HEK293 (cell line): Measurements from ENCODE around the gene UGT1A7.

ENCODE experiments used
- CTCF ChIA-PET: fragments of 350-600 bp; formaldehyde crosslinking; extraction: SDS; loops from one replicate; lab custom pipeline; 2021; ENCODE audit warnings: antibody characterized with exemption; lab: Yijun Ruan, JAX
- POLR2A ChIA-PET: fragments of 300-600 bp; formaldehyde crosslinking; extraction: SDS; loops from one replicate; lab custom pipeline; 2020; ENCODE audit warnings: antibody characterized with exemption, inconsistent platforms; lab: Yijun Ruan, JAX
- H3K27ac ChIP-seq: fragments of 200-500 bp; sonication (Bioruptor generic); 2 replicates; pipeline ENCODE4 v1.5.1; 2014; ENCODE audit warnings: low read depth, low read length, control low read depth, inconsistent platforms; ENCODE audit errors: extremely low read depth
- H3K36me3 ChIP-seq, 2 experiments: fragments of 200-500 bp in 1 of 2; sonication (Bioruptor generic) in 1 of 2; 1 replicate in 1 of 2; 2 replicates in 1 of 2; pipeline ENCODE4 v1.5.1; 2014 to 2017; ENCODE audit warnings: inconsistent platforms in 2 of 2, low read length in 2 of 2; ENCODE audit not compliant: control insufficient read depth in 2 of 2, insufficient read depth in 1 of 2
- H3K4me1 ChIP-seq: fragments of 200-500 bp; sonication (Bioruptor generic); 2 replicates; pipeline ENCODE4 v1.5.1; 2014; ENCODE audit warnings: mild to moderate bottlenecking, low read length, inconsistent platforms; ENCODE audit not compliant: control insufficient read depth, insufficient read depth
- H3K4me3 ChIP-seq: 2 replicates; pipeline ENCODE4 v1.5.1; 2011; ENCODE audit warnings: low read depth, mild to moderate bottlenecking, control low read depth, low read length, moderate library complexity
- H3K9me3 ChIP-seq: fragments of 200-500 bp; sonication (Bioruptor generic); 2 replicates; pipeline ENCODE4 v1.5.1; 2014; ENCODE audit warnings: low read depth, low read length, inconsistent platforms; ENCODE audit not compliant: control insufficient read depth, insufficient read depth
- BCL11A ChIP-seq: fragments of 450-650 bp; formaldehyde crosslinking; IDR thresholded peaks from 2 replicates; pipeline ENCODE4 v1.5.1; 2016; ENCODE audit warnings: low read depth, missing biosample characterization, missing genetic modification characterization
- GLI4 ChIP-seq: fragments of 450-650 bp; formaldehyde crosslinking; IDR thresholded peaks from 2 replicates; pipeline ENCODE4 v1.5.1; 2016; ENCODE audit warnings: missing biosample characterization, missing genetic modification characterization
- KLF8 ChIP-seq: fragments of 450-650 bp; formaldehyde crosslinking; IDR thresholded peaks from 2 replicates; pipeline ENCODE4 v1.5.1; 2016; ENCODE audit warnings: missing biosample characterization, missing genetic modification characterization
- OVOL3 ChIP-seq: fragments of 450-650 bp; formaldehyde crosslinking; IDR thresholded peaks from 2 replicates; pipeline ENCODE4 v1.5.1; 2016; ENCODE audit warnings: missing biosample characterization, missing genetic modification characterization
- SCRT2 ChIP-seq: fragments of 450-650 bp; formaldehyde crosslinking; IDR thresholded peaks from 2 replicates; pipeline ENCODE4 v1.5.1; 2016; ENCODE audit warnings: missing biosample characterization, missing genetic modification characterization
- ZBTB44 ChIP-seq: fragments of 450-650 bp; IDR thresholded peaks from 2 replicates; pipeline ENCODE4 v1.5.1; 2018; ENCODE audit warnings: missing biosample characterization, mild to moderate bottlenecking, missing genetic modification characterization
- ZBTB48 ChIP-seq: fragments of 450-650 bp; formaldehyde crosslinking; IDR thresholded peaks from 2 replicates; pipeline ENCODE4 v1.5.1; 2016; ENCODE audit warnings: missing biosample characterization, missing genetic modification characterization
- ZEB2 ChIP-seq: fragments of 450-650 bp; formaldehyde crosslinking; IDR thresholded peaks from 2 replicates; pipeline ENCODE4 v1.5.1; 2016; ENCODE audit warnings: missing biosample characterization, missing genetic modification characterization
- ZNF121 ChIP-seq: fragments of 450-650 bp; formaldehyde crosslinking; IDR thresholded peaks from 2 replicates; pipeline ENCODE4 v1.5.1; 2016; ENCODE audit warnings: missing biosample characterization, missing genetic modification characterization
- ZNF155 ChIP-seq: fragments of 450-650 bp; formaldehyde crosslinking; IDR thresholded peaks from 2 replicates; pipeline ENCODE4 v1.5.1; 2016; ENCODE audit warnings: missing biosample characterization, missing genetic modification characterization
- ZNF211 ChIP-seq: fragments of 450-650 bp; formaldehyde crosslinking; IDR thresholded peaks from 2 replicates; pipeline ENCODE4 v1.5.1; 2016; ENCODE audit warnings: low read depth, missing biosample characterization, missing genetic modification characterization
- ZNF24 ChIP-seq: fragments of 450-650 bp; formaldehyde crosslinking; IDR thresholded peaks from 2 replicates; pipeline ENCODE4 v1.5.1; 2016; ENCODE audit warnings: missing biosample characterization, missing genetic modification characterization
- ZNF302 ChIP-seq: fragments of 450-650 bp; formaldehyde crosslinking; IDR thresholded peaks from 2 replicates; pipeline ENCODE4 v1.5.1; 2016; ENCODE audit warnings: missing biosample characterization, missing genetic modification characterization, low read depth
- ZNF366 ChIP-seq: fragments of 450-650 bp; formaldehyde crosslinking; conservative IDR thresholded peaks from 2 replicates; pipeline ENCODE4 v1.5.1; 2016; ENCODE audit warnings: missing biosample characterization, missing genetic modification characterization
- ZNF394 ChIP-seq: fragments of 450-650 bp; formaldehyde crosslinking; IDR thresholded peaks from 2 replicates; pipeline ENCODE4 v1.5.1; 2016; ENCODE audit warnings: missing biosample characterization, missing genetic modification characterization, mild to moderate bottlenecking, moderate library complexity, borderline replicate concordance
- ZNF473 ChIP-seq: fragments of 450-650 bp; formaldehyde crosslinking; IDR thresholded peaks from 2 replicates; pipeline ENCODE4 v1.5.1; 2017; ENCODE audit warnings: missing biosample characterization, missing genetic modification characterization
- ZNF529 ChIP-seq: fragments of 450-650 bp; formaldehyde crosslinking; IDR thresholded peaks from 2 replicates; pipeline ENCODE4 v1.5.1; 2017; ENCODE audit warnings: missing genetic modification characterization, missing biosample characterization; ENCODE audit not compliant: insufficient replicate concordance
- ZNF530 ChIP-seq: fragments of 450-650 bp; formaldehyde crosslinking; IDR thresholded peaks from 2 replicates; pipeline ENCODE4 v1.5.1; 2016; ENCODE audit warnings: low read depth, missing biosample characterization, missing genetic modification characterization
- ZNF621 ChIP-seq: fragments of 450-650 bp; formaldehyde crosslinking; IDR thresholded peaks from 2 replicates; pipeline ENCODE4 v1.5.1; 2017; ENCODE audit warnings: missing biosample characterization, missing genetic modification characterization
- TF ChIP-seq, protein P1 (sequence below): fragments of 450-650 bp; formaldehyde crosslinking; IDR thresholded peaks from 2 replicates; pipeline ENCODE4 v1.5.1; 2017; ENCODE audit warnings: missing biosample characterization, missing genetic modification characterization
- TF ChIP-seq, protein P2 (sequence below): fragments of 450-650 bp; formaldehyde crosslinking; optimal IDR thresholded peaks from 2 replicates; pipeline ENCODE3; 2016; ENCODE audit warnings: missing biosample characterization, mild to moderate bottlenecking, missing genetic modification characterization
- TF ChIP-seq, protein P3 (sequence below): fragments of 450-650 bp; formaldehyde crosslinking; IDR thresholded peaks from 2 replicates; pipeline ENCODE4 v1.5.1; 2016; ENCODE audit warnings: missing biosample characterization, missing genetic modification characterization

Gene UGT1A7

GRCh38 chr2:233817361-233817911 lies 135.7 kb downstream of the UGT1A7 start:
- Histone ChIP-seq H3K27ac (no peak overlapping the region), H3K9me3 (no peaks in the 10 kb centered on the region), H3K4me3 (no peak overlapping the region), H3K4me1 (peaks cover 5% of the 10 kb centered on the region; the same call in 1 of the 2 replicates), H3K36me3 (no peaks in the 10 kb centered on the region)
- ChIA-PET CTCF (interaction anchor here (1.1 kb wide), 1 partner anchor 764 kb away, joined by 3 read pairs; no protein-coding TSS in a partner anchor), POLR2A (no interaction called here)
- TF ChIP-seq ZNF121 (tag by site-specific recombination) = no peak
- no peak for TF ChIP-seq OVOL3 (tag by site-specific recombination)
- TF ChIP-seq, protein P1, sequence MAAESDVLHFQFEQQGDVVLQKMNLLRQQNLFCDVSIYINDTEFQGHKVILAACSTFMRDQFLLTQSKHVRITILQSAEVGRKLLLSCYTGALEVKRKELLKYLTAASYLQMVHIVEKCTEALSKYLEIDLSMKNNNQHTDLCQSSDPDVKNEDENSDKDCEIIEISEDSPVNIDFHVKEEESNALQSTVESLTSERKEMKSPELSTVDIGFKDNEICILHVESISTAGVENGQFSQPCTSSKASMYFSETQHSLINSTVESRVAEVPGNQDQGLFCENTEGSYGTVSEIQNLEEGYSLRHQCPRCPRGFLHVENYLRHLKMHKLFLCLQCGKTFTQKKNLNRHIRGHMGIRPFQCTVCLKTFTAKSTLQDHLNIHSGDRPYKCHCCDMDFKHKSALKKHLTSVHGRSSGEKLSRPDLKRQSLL (tag by site-specific recombination) = no peak
- TF ChIP-seq, protein P2, sequence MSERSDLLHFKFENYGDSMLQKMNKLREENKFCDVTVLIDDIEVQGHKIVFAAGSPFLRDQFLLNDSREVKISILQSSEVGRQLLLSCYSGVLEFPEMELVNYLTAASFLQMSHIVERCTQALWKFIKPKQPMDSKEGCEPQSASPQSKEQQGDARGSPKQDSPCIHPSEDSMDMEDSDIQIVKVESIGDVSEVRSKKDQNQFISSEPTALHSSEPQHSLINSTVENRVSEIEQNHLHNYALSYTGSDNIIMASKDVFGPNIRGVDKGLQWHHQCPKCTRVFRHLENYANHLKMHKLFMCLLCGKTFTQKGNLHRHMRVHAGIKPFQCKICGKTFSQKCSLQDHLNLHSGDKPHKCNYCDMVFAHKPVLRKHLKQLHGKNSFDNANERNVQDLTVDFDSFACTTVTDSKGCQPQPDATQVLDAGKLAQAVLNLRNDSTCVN = no peak
- TF ChIP-seq SCRT2 (tag by site-specific recombination) = no peak
- TF ChIP-seq GLI4 (tag by site-specific recombination) = no peak
- TF ChIP-seq ZBTB44 = no peak
- TF ChIP-seq ZNF155 = no peak
- no peak for TF ChIP-seq ZNF529 (tag by site-specific recombination)
- TF ChIP-seq KLF8 (tag by site-specific recombination) = no peak
- TF ChIP-seq, protein P3, sequence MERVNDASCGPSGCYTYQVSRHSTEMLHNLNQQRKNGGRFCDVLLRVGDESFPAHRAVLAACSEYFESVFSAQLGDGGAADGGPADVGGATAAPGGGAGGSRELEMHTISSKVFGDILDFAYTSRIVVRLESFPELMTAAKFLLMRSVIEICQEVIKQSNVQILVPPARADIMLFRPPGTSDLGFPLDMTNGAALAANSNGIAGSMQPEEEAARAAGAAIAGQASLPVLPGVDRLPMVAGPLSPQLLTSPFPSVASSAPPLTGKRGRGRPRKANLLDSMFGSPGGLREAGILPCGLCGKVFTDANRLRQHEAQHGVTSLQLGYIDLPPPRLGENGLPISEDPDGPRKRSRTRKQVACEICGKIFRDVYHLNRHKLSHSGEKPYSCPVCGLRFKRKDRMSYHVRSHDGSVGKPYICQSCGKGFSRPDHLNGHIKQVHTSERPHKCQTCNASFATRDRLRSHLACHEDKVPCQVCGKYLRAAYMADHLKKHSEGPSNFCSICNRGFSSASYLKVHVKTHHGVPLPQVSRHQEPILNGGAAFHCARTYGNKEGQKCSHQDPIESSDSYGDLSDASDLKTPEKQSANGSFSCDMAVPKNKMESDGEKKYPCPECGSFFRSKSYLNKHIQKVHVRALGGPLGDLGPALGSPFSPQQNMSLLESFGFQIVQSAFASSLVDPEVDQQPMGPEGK (tag by site-specific recombination) = no peak
- no peak for TF ChIP-seq ZNF394
- TF ChIP-seq ZNF302 (tag by site-specific recombination) = no peak
- TF ChIP-seq ZNF530 (tag by site-specific recombination) = no peak

DNA sequence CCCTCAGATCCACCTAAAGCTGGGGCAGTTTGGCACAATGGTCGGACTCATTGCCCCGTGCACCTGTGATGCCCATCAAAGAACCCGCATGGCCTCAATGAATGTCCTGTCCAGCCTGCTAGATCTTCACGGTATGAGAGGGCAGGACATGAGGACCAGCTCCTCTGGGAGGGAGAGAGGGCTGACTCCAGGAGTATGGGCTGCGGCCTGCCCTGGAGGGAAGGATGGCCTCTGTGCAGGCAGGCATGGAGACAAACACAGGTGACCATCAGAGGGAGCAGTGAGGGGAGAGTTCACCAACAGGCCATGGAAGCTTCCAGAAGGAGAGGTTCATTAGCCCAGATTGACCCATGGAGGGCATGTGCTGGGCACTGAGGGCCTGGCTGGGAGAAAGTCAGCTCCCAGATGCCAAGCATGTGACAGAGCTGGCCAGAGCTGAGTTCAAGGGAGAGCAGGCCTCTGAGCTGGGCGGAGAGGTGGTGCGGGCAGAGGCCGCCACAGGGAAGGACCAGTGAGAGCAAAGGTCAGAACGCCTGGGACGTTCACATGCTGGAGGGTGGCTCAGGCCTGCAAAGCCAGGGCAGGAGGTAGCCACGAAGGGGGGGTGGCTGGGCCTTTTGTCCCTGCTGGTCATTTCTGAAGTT lies 136.4 kb downstream of the UGT1A7 start:
- Histone ChIP-seq H3K36me3 (no peaks in the 10 kb centered on the region), H3K9me3 (no peaks in the 10 kb centered on the region), H3K4me1 (peaks cover 5% of the 10 kb centered on the region; the same call in 1 of the 2 replicates), H3K4me3 (no peak overlapping the region), H3K27ac (no peak overlapping the region)
- TF ChIP-seq ZNF366 (tag by site-specific recombination) = no peak
- TF ChIP-seq ZEB2 (tag by site-specific recombination) = no peak
- TF ChIP-seq ZNF24 (tag by site-specific recombination) = no peak
- no peak for TF ChIP-seq ZBTB48
- TF ChIP-seq ZNF211 = no peak
- TF ChIP-seq ZNF621 = no peak
- no peak for TF ChIP-seq ZNF473 (tag by site-specific recombination)
- TF ChIP-seq ZNF121 (tag by site-specific recombination) = no peak
- TF ChIP-seq BCL11A (tag by site-specific recombination) = no peak
- CTCF ChIA-PET = interaction anchor here (1.1 kb wide), 1 partner anchor 765 kb away, joined by 3 read pairs; no protein-coding TSS in a partner anchor
- POLR2A ChIA-PET = no interaction called here
